ENCODE measurements around the gene KRABD2.
A peak's percentile ranks its signal among the peaks of the same experiment; 100 is the strongest.
"Not testable (repeated sequence)": the region's sequence is repeated elsewhere in the genome, so short reads cannot be mapped to it uniquely, and the experiment has no call there.

KRABD2 gene

DNA sequence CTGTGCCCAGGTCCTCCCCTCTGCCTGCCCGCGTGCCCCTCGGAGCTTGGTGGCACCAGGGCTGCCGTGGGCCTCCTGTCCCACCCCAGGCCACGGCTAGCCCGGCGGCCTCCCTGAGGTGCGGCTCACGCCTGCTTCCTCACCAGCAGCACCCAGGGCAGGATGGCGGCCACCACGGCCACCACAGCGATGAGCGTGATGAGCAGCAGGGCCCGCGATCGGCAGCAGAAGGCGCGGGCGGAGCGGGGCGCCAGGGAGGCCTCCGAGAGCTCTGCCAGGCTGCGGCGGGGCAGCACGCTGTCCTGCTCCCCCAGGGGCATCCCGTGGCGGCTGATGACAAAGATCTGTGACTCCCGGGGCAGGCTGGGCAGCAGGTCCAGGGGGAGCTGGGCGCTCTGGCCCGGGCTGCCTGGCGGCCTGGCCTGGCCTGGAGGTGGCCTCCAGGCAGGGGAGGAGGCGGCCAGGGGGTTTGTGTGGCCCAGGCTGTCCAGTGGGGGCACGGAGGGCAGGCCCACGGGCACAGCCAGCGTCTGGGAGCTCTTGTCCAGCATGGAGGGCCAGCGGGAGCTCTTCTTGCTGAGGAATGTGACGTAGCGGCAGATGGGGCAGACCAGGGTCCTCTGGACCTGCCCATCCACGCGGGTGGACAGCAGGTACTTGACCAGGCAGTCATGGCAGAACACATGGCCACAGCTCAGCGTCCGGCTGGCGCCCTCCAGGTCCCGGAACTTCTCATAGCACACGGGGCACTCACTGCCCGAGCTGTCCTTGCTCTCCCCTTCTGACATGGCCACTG lies 16.4 kb upstream of the KRABD2 start:
- no peak for DNase-seq (ENCODE audit: low read depth)

DNA sequence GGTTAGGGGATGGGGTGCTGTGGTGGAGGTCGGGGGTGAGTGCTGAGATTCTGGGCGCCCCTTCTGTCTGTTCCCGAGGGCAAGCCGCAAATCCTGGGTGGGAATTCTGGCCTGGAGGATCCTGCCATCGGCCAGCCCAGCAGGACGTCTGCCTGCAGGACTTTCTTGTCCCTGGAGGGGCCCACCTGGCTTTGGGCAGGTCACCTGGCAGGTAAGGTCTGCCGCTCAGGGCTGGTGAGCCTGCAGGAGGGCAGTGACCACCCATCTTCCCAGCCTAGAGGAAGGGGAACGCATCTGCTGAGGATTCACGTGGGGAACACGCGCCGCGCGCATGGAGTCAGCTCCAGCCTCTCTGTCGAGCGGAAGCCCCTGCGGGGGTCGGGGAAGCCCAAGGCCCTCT lies 15.8 kb upstream of the KRABD2 start:
- no peak for DNase-seq (ENCODE audit: low read depth)

GRCh38 chr17:8391711-8392110 lies 15.2 kb upstream of the KRABD2 start:
- peak; percentile 30 for DNase-seq (ENCODE audit: low read depth)

DNA sequence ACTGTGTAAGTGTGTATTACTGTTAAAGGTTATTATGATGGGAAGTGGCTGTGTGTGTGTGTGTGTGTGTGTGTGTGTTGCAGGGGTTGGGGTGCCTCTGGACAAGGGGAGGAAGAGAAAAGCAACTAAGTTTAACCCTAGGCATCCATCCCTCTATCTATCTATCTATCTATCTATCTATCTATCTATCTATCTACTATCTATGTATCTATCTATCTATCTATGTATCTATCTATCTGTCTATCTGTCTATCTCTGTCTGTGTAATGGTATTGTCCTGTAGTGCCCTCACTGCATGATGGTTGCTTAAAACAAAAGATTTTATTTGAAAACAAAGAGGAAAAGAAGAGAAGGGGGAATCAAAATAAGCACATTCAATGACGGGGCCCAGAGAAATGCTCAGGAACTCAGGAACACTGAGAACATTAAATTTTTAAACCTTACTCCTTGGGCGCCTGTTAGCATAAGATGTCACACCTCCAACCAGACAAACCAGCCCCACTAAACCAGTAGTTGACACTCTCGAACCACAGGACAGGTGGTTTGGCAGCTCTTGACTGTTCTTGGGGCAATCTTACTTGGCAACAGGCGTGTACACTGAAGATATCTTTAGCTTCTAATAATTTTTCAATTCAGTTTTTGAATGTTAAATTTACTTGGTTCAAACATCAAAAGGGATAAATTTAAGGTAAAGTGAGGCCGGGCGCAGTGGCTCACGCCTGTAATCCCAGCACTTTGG lies 11.6 kb upstream of the KRABD2 start:
- DNase-seq (ENCODE audit: low read depth): no peak

DNA sequence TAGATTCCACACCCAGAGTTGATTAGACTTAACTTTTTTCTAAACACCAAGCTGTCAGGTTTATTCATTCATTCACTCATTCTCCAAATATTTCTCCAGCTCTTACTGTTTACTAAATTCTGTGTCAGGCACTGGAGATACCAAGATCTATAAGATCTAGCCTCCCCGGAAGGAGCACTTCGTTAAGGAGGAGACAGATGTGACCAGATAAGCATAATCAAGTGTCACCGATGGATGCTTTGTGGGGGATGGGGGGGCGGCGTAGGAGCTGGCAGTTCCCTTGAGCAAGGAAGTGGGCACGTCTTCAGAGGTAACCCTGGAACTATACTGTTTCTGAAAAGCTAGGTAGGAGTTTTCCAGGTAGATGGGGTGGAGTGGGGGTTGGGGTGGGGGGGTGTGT lies 10.3 kb upstream of the KRABD2 start:
- DNase-seq (ENCODE audit: low read depth): no peak

- DNase-seq (ENCODE audit: low read depth): peak; percentile 79
Measured at GRCh38 chr17:8384801-8385378, 8.4 kb upstream of the KRABD2 start.

GRCh38 chr17:8383143-8383822 lies 6.8 kb upstream of the KRABD2 start, which contains the start of gene RPL26:
RPL26 (minus strand) TSS chr17:8383193; CDS start chr17:8382310, 883 bp downstream.
- DNase-seq (ENCODE audit: low read depth): peak; percentile 98

- DNase-seq (ENCODE audit: low read depth): no peak
Measured at GRCh38 chr17:8382880-8383142, 6.3 kb upstream of the KRABD2 start.

- DNase-seq (ENCODE audit: low read depth): peak; percentile 30
Measured at GRCh38 chr17:8382052-8382879, 5.8 kb upstream of the KRABD2 start.

DNA sequence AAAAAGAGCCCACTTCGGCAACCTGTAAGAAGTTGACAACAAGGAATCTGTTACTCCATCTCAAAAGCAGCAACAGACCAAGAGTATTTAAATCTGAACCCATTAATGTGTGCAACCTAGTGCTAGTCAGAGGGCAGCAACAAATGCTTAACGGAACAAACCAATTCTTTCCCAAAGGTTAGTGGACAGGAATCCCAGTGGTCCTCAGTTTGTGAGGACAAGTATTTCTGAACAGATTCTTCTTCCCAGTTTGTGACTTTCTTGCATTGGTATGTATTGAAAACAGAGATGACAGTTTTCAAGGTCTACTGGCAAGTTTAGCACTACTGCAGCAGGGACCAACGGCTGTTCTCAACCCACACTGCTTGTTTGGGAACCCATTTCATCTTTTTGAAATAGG lies 3.5 kb upstream of the KRABD2 start:
- DNase-seq (ENCODE audit: low read depth): no peak

DNA sequence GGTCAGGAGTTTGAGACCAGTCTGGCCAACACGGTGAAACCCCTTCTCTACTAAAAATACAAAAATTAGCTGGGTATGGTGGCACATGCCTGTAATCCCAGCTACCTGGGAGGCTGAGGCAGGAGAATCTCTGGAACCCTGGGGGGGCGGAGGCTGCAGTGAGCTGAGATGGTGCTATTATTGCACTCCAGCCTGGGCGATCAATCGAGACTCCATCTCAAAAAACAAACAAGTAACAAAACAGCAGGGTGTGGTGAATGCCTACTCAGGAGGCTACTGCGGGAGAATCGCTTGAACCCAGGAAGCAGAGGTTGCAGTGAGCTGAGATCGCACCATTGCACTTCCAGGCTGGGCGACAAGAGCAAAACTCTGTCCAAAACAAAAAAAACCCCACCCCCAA lies 1.6 kb upstream of the KRABD2 start:
- not testable (repeated sequence) for DNase-seq (ENCODE audit: low read depth)

DNA sequence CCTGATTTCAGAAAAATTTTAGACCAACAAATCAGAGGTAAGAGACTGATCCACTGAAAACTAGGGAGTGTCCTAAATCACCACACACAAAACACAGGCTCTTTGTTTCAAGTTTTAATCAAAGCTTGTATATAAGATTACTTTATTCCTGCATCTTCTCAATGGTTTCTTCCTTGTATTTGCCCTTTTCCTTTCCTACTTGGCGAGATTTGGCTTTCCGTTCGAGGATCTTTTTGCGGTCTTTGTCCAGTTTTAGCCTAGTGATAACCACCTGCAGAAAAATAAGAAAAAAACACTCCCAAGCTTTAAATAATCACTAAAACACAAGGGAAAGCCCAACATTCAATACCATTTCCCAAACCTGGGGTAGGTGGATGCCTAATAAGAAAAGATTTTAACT lies 918 bp upstream of the KRABD2 start:
- DNase-seq (ENCODE audit: low read depth): no peak

DNA sequence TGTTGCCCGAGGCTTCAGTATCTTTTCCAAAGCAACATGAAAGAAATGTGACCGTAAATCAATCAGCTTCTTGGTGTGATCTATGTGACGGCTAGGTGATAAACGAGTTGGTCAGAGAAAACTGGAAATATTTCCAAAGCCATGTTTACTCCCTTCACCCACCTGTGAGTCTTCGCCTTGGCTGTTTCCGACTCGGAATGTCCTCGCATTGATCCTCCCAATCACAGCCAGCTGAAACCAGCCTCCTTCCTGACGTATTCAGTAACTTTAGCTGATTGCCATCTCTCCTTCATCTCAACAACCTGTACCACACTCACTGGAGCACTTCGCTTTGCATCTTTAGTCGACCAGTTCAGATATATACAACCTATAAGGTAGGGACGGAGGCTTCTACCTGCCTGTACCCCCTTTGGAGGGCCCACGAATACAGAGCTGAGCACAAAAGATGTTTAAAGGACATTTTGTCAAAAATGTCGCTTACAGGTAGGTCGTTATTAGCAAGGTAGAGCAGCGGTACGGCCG lies 705 bp downstream of the KRABD2 start:
- no peak for DNase-seq (ENCODE audit: low read depth)

DNA sequence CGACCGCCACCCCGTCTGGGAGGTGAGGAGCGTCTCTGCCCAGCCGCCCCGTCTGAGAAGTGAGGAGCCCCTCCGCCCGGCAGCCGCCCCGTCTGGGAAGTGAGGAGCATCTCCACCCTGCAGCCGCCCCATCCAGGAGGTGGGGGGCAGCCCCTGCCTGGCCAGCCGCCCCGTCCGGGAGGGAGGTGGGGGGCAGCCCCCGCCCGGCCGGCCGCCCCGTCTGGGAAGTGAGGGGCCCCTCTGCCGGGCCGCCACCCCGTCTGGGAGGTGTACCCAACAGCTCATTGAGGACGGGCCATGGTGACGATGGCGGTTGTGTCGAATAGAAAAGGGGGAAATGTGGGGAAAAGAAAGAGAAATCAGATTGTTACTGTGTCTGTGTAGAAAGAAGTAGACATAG lies 2.6 kb downstream of the KRABD2 start:
- DNase-seq (ENCODE audit: low read depth): not testable (repeated sequence)

- DNase-seq (ENCODE audit: low read depth): no peak
Measured at GRCh38 chr17:8372422-8372821, 4.1 kb downstream of the KRABD2 start.

DNA sequence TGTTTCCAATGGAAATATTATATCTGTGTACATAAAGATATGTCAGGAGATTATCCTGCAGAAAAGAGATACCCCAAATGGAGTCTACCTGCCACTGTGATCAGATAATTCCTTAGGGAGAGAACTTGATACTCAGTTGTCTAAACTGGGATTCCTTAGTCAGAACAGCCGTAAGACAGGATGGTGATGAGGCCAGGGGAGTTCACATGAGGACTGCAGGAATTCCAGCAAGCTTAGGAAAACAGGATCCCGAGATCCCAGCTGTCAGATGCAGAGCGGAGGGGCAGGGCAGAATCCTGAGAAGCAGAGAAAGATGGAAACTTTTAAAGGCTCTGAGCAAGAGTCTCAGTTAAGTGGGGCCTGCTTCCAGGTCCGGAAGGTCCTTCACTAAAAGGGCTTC lies 4.7 kb downstream of the KRABD2 start:
- DNase-seq (ENCODE audit: low read depth): no peak

DNA sequence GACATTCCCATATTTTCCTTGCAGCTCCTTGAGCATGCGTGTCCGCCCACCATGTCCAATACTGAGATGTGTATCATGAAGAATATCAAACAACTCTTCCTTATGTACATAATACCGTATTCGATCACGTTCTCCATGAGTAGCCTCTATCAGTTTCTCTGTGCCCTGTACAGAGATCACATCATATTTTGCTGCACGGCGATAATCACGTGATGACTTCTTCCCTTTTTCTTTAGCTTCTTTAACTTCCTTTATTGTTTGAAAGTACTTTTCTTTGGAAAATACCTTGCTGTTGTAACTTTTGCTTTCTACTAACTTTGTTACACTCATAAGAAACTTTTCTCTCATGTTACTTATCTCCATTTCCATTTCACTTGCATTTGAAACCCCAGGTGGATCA lies 6.6 kb downstream of the KRABD2 start:
- no peak for DNase-seq (ENCODE audit: low read depth)

DNA sequence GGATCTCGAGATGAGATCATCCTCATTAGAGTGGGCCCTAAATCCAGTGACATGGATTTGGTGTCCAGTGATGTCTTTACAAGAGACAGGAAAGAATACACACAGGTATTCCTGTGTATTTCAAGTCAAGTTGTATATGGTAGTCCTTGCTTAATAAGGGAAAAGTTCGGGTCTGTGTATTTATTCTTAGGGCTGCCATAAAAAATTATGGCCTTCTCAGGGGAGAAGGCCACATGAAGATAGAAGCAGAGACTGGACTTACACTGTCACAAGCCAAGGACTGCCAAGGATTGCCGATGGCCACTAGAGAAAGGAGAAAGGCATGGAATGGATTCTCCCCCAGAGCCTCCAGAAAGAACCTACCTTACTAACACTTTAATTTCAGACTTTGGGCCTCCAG lies 8.3 kb downstream of the KRABD2 start:
- DNase-seq (ENCODE audit: low read depth): no peak

- peak; percentile 29 for DNase-seq (ENCODE audit: low read depth)
Measured at GRCh38 chr17:8366231-8366630, 10.3 kb downstream of the KRABD2 start.

DNA sequence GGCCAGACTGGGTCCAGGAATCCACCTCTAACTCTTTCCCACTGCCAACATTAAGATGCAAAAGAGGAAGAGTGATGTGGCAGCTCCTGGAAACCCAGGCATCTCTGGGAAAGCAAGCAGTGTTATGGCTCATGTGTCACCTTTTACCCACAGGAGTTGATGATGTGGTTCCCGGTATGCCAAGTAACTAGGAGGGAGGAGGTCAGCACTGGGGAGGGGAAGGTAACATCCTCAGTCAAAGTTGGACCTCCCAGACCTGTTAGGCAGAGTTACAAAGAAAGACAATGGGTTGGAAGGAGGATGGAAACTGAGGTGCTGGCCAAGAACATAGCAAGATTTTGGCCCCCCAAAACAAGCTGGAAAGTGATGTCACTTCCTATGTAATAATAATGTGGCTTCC lies 11.4 kb downstream of the KRABD2 start:
- peak; percentile 67 for DNase-seq (ENCODE audit: low read depth)

All from HT1080 (cell line).